GM19240 (cell line): ENCODE results near the gene OSBPL9.
"Not testable (repeated sequence)": the region's sequence is repeated elsewhere in the genome, so short reads cannot be mapped to it uniquely, and the experiment has no call there.

Experiments used
- DNase-seq: peaks from one replicate; pipeline ENCODE4 v3.0.0; 2011; ENCODE audit warnings: low spot score; ENCODE audit not compliant: insufficient read length

Gene OSBPL9

DNA sequence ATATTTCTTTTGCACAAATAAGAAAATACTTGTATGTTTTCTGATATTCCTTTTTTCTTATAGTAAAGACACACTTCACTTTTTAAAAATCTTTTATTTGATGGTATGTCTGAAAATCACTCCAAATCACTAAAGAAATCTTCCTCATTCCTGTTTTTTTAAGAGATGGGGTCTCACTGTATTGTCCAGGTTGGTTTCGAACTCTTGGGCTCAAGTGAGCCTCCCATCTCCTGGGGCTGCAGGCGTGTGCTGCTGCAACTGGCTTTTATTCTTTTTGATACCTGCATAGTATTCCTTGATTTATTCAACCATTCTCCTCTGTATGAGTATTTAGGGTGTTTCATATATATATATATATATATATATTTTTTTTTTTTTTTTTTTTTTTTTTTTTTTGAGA is 88.1 kb downstream of the OSBPL9 start:
- DNase-seq, result no peak

DNA sequence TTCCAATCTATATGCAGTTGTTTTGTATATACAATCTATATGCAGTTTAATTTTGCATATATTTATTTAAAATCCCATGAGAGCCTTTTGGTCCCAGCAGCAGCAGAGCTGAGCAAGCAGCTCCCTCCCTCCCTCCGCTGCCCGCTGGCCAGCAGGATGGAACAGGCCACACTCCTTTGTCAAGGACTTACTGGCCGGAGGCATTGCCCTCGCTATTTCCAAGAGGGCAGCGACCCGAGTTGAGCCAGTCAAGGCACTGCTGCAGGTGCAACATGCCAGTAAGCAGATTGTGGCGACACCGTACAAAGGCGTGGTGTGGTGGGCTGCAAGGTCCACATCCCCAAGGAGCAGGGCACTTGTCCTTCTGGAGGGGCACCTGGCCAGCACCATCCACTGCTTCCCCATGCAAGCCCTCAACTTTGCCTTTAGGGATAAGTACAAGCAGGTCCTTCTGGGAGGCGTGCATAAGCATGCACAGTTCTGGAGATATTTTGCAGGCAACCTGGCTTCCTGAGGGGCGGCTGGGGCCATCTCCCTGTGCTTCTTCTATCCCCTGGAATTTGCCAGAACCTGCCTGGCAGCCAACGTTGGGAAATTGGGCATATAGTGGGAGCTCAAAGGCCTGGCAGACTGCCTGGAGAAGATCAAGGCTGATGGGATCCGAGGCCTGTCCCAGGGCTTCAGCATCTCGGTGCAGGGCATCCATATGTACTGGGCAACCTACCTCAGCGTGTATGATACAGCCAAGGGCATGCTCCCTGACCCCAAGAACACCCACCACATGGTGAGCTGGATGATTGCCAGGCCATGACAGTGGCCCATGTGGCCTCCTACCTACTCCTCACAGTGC is 92.2 kb downstream of the OSBPL9 start:
- DNase-seq, result no peak

DNA sequence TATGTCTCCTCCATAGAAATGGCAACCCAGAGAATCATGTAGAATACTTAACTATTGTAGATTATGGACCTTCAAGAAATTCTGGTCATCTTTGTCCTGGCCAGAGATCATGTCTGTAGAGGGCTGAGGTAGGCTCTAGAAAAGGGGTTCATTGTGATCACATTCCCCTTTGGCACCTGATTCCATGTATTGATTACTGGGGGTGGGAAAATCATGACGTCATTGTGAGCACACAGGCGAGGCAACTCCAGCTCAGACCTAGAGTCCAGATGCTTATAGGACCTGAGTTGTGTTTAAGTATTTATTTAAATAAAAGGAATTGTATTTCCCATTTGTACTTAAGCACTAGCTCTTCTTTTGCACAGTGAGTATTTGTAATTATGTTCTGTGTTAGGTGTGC is 93.1 kb downstream of the OSBPL9 start:
- DNase-seq, result no peak

DNA sequence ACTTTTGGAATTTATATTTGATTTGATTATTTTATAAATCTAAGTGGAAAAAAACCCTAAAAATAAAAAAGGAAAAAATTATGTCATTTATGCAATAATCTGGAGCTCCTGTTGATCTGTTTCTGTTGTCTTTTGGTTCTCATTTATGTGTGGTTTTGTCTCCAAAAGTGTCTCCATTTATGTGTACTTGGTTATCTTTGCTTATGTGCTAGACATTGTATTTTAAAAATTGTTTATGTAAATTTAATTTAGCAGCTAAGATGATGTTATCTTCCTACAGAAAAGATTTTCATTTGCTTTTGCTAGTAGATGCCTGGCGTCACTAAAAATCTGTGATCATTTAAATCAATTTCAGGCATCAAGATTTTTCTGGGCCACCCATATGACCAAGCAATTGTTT is 95.7 kb downstream of the OSBPL9 start:
- no peak for DNase-seq

DNA sequence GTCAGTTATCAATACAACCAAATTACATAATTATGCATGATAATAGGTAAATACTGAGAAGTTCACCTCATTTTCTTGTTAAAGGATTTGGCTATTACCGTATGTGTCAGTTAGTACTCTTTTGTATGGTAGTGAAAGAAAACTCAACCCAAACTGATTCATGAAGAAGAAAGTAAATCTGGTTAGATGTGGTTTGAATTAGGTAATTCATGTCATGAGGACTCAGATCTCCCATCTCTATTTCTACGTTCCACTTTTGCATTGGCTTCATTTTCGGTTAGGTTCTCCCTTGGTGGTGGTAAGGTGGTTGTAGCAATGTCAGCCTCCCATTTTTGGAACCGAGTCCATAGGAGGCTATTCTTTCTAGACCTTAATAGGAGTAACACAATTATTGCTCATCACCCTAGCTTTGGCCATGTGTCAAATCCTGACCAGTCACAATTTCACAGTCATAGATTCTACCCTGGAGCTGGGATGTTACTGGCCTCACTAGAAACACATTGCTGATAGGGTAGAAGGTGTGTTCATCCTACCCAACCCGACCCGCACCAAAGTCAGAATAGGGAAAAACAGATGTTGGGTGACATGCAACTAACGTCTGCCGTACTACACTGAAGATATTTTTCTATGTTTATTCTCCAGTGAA is 97.6 kb downstream of the OSBPL9 start:
- no peak for DNase-seq

DNA sequence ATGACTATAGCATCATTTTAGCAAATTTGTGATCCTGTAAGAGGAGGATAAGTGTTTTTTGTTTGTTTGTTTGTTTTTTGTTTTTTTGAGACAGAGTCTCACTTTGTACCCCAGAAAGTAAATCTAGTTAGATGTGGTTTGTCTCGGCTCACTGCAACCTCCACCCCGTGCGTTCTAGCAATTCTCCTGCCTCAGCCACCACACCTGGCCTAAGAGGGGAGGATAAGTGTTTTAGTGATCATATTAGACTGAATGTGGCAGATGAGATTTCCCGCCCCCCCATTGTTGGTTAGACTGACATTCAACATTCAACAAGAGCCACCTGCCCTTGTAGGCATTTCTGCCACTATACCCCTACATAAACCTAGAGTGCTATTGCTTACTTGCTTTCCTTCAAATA is 98.5 kb downstream of the OSBPL9 start:
- DNase-seq, result no peak

DNA sequence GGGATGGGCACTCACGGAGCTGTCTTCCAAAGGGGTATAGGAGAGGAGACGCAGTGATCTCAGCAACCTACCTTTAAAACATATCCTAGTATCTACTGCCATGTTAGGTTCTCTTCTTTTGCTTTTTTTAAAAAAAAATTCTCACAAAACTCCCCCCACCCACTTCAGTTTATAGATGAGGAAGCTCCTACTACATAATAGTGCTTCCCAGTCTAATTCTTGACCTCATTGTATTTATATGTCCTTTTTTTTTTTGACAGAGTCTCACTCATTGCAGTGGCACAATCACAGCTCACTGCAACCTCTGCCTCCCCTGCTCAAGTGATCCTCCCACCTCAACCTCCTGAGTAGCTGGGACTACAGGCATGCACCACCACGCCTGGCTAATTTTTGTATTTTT is 99.9 kb downstream of the OSBPL9 start:
- no peak for DNase-seq

DNA sequence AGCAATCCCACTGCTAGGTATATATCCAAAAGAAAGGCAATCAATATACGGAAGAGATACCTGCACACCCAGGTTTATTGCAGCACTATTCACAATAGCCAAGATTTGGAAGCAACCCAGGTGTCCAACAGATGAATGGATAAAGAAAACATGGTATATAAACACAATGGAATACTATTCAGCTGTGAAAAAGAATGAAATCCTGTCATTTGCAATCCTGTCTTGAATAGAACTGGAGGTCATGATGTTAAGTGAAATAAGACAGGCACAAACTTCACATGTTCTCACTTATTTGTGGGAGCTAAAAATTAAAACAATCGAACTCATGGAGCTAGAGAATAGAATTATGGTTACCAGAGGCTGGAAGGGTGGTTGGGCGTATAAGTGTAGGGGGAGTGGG is 101.0 kb downstream of the OSBPL9 start:
- no peak for DNase-seq

DNA sequence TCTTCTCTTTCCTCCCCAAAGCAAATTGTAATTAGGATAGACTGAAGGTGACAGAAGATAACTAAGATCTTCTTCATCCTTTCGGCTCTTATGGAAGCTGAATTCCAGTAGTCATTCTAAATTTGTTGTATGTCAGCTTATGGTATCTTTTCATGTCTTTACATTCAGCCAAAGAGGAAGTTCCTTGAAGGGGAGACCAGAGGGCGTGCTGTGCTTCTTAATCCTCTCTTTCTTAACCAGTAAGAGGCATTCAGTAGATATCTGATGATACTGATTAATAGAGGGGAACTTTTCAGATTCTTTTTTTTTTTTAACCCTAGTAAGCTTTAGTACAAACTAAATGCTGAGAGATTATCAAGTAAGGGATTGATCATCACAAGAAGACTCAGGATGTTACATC is 102.3 kb downstream of the OSBPL9 start:
- DNase-seq, result no peak

DNA sequence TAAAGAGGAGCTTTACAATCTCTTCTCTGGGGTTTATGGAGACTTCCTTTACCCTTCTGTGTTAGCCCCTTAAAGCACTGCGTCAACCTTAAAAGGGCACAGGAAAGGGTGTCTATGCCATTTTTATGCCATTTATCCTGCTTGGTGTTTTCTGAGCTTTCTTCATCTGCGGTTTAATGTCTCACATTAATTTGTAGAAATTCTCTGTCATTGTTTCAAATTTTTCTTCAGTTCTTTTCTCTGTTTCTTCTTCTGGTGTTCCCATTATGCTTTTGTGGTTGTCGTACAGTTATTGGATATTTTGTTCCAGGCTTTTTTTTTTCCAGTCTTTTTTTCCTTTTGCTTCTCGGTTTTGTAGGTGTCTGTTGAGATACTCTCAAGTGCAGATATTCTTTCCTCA is 107.9 kb downstream of the OSBPL9 start:
- no peak for DNase-seq

DNA sequence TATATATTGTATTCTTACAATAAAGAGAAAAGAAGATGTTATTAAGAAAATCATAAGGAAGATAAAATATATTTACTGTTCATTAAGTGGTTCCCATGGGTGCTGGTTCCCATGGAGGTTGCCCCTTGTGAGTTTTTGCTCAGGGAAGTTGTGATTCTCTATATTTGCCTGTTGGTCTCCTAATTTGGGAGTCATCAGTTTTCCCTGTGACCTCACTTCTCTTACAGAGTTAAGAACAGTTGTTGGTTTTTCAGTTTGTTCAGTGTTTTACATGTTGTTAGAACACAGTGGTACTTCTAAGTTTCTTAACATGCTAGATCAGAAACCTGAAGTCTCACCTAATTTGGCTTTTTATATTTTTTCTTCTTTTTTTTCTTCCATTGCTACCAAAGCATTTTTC is 109.2 kb downstream of the OSBPL9 start:
- no peak for DNase-seq

DNA sequence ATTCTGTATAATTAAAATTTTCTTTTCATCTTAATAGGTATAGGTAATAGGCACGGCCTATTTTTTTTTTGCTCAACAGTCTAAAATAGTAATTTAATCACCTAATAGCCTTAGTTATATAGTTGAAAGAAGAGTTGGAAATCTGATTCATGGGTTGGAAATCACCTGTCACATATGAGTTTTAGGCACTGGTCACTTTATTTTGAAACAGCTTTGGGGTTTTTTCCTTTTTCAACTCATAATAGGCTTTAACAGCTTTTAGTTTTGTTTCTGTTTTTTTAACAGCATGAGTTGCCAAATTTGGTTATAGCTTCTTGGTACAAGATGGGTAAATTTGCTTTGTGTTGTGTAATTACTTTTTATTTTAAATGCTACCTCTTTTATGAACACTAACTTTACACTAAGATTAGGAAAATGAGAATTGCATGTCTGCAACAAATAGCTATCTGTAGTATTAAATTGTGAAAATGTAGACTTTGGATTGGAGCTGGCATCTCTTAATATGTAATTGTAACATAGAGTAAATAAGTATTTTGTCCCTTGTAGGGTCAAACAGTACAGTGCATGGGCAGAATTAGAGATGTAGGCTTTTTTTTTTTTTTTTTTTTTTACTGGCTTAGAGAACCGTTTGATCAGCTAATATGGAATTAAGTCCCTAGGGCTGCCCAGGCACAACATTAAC is 109.8 kb downstream of the OSBPL9 start:
- no peak for DNase-seq

DNA sequence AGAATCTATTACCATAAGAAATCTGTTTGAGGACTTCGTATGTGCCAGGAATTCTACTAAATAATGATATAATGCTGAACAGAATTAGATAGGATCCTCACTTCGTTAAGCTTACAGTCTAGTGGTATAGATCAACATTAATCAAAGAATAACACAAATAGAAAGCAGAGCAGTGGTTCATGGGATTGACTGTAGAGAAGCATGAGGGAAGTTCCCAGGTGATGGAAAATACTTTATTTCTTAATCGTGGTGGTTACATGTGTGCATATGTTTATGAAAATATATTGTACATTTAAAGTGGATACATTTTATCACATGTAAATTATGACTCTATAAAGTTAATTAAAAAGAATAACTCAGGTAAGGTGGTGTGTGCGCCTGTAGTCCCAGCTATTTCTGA is 110.5 kb downstream of the OSBPL9 start:
- no peak for DNase-seq

DNA sequence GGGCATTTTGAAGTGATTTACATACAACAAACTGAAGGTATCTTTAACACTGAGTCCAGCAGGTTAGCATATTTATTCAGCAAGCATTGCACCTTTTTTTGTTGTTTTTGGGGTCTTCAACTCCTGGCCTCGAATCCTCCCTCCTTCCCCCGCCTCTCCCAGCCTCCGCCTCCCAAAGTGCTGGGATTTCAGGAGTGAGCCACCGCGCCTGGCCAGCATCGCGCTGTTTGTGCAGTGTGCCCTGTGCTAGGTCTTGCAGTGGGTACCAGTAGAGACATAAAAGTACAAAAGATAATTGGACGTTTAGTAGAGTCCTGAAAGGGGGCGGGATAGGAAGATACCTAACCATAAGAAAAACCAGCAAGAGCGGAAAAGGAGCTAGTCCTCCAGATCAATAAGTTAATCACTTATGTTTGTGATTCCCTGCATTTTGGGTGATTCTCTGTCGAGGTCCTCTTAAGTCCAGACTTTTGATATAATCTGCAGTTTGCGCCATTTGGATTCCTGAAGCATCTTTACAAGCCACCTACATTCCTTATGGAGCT is 111.8 kb downstream of the OSBPL9 start:
- DNase-seq, result no peak

DNA sequence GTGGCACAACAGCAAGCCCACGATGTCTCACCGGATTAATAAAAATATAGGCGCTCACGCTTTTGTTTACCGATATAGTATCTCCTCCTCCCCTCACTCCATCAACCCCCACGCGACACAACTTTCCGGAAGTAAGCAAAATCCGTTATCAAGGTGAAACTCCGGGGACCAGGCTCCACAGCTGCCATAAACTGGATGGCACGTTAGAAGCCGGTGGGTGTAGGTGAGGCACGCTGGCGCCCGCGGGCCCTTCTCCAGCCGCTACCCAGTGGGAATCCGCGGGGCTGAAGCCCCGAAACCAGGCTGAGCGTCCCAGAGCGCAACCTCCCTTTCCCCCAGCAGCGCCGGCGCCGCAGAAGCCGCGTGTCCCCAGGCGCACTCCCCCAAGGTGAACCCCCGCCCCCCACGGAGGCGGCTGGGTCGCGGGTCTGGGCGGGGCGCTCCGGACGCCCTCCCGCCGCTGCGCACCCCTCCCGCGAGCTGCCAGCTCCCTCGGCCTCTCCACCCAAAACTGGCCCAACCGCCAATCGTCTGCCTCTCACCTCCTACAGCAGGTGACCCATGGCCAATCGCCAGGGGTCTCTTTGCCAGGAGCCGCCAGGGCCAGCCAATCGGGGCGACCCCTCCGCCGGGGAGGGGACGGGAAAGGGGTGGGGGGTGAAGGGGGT is 112.4 kb downstream of the OSBPL9 start:
- DNase-seq, result peak; percentile 70

DNA sequence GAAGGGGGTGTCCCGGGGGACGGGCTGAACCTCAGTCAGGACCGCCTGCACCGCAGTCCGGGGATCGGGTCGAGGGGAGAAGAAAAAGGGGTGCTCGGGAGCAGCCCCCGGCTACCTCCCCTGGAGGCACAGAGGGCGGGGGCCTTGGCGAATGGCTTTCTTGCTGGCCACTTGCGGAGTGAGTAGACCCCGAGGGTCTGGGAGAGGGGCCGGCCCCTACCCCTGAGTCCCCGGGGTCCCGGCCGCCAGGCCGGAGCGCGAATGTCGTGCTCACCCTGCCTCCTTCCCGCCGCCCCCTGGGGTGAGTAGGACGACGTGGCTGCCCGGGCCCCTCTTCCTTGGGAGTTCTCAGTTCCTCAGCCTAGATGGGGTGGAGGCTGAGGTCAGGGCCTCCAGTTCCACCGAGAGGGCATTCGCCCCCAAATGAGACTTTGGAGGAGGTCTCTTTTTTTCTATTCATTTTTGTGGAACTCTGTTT is 113.0 kb downstream of the OSBPL9 start:
- DNase-seq, result no peak

DNA sequence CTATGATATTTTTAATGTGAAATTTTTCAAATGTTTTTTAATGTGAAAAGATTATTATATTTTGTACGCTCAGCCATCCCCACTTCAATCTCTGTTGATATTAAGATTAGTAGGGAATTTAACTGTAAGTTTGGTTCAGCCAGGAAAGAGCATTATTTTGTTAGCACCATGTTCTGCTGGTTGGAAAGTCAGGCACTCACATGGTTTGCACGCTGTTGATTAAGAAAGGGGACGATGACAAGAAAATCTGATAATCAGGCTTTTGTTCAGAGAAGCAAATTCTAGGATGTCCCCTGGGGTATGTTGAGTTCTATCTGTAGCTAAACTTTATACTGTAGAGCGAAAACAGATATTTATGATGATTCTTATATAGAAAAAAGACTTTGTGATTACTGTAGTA is 115.1 kb downstream of the OSBPL9 start:
- no peak for DNase-seq

DNA sequence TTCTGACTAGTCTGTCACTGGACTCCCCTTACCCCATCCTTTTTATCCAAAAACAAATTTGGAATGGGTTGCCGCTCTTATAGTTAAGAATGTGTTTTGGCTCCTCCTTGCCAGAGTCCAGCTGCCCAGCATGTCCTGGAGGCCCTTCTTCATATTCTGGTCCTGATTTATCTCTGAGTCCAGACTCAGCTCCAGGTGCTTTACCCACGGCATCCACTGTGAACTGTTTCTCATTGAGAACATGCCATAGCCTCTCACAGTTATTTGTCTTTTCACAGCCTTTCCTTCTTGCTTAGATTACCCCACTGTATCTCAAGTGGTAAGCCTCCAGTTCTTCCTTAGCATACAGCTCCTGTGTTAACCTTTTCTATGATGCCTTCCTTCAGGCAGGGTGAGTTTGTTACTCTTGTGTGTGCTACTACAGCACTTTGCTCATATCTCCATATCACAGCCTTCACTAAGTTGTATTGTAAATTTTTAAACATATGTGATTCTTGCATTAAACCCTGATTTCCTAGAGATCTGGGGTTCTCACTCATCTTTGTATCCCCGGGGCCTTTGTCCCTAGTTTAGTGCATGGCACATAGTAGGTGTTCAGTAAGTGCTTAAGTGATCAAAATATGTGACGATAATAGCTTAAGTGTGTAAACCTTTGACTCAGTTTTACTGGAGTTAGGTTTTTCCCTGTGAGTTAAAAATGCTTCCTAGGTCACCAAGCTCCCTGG is 116.0 kb downstream of the OSBPL9 start:
- DNase-seq, result no peak

DNA sequence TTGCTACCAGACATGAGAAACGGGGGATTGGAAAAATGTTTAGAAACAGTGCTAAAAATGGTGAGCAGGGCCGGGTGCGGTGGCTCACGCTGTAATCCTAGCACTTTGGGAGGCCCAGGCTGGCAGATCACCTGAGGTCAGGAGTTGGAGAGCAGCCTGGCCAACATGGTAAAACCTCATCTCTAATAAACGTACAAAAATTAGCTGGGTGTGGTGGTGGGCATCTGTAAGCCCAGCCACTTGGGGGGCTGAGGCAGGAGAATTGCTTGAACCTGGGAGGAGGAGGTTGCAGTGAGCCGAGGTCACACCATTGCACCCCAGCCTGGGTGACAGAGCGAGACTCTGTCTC is 116.5 kb downstream of the OSBPL9 start:
- not testable (repeated sequence) for DNase-seq

DNA sequence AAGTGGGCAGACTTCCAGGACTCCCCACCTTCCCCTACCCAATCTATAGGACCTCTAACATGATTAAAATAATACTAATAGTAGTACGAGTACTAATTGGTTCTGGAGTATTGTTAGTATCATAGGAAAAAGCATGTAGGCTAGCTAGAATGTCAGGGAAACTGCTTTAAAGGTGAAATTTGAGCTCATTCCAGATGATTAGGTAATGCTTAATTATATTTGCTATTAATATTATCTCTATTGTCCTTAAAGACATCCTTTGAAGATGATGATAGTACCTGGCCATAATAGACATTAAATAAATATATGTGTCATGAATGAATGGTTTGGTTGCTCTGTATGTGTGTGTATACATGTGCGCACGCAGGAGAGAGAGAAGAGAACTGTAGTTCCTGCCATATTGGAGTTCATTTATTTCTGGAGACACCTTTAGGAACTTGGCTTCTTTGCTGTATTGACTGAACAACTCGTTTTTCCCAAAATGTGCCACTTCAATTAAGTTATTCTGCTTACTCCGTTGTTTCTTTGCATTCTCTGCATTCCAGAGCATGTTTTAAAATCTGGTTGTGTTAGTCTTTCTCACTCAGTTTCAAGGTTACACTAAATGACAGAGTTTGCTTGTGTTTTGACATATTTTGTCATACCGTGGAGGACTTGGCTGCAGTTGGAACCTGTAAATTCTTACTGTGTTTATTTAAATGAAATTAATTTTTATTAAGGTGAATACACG is 117.1 kb downstream of the OSBPL9 start:
- DNase-seq, result no peak
